HG02610 (cell line): ENCODE measurements around the gene ABI3.

Source experiments
- ATAC-seq: cut with Tn5 transposase; IDR thresholded peaks from one replicate; pipeline ENCODE4 v1.9.1; 2021; ENCODE audit warnings: mild to moderate bottlenecking, moderate library complexity; ENCODE audit not compliant: unreplicated experiment

ABI3 gene

GRCh38 chr17:49225554-49226236 lies 15.2 kb downstream of the ABI3 start:
- ATAC-seq, result no peak

- ATAC-seq, result no peak
Observed at GRCh38 chr17:49226771-49227435, 16.4 kb downstream of the ABI3 start.

GRCh38 chr17:49227436-49228261 lies 17.1 kb downstream of the ABI3 start:
- ATAC-seq, result peak; percentile 29

GRCh38 chr17:49229076-49229804 lies 18.7 kb downstream of the ABI3 start:
- no peak for ATAC-seq

- no peak for ATAC-seq
Observed at GRCh38 chr17:49229805-49230600, 19.5 kb downstream of the ABI3 start.

DNA sequence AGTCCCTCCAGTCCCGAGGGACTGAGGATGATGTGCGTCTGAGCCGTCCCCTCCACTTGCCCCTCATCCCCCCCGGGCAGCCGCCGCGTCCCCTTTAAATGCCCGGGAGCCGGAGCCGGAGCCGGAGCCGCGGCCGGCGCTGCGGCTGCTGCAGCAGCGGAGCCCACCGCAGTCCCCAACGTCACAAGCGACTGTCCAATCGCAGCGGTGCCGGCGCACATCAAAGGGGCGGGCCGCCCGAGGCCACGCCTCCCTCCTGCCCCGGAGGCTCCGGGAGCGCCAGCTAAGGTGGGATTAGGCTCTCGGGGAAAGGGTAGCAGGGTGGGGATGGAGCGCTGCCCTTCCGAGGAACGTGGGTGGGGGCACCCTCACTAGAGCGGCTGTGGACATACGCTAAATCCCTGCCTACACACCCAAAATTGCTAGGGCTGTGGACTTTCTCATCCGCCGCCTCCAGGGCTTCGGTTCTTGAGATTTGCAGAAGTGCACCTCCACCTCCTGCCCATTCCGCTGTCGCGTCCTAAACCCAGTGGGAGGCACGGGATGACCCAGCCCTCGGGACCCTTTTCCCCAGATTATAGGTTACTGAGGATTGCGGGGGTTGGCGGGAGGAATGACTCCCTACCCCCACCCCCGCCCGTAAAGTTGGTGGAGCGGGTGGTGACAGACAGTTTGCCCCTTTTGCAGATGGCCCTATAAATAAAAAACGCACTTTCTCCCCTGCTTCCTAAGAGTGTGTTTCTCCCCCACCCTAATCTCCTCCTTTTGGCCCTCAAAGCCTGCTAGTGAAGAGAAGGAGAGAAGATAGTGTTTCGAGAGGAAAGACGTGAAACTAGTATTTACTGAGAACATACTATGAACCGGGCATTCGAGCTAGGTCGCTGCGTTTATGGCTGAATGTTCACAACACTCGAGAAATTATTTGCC lies 20.4 kb downstream of the ABI3 start, which contains the start of gene PHOSPHO1:
PHOSPHO1 (minus strand) TSS at position 152 of the 927 bp plus-strand sequence. CDS start 4,096 bp downstream, outside the sequence.
- ATAC-seq, result peak; percentile 80

DNA sequence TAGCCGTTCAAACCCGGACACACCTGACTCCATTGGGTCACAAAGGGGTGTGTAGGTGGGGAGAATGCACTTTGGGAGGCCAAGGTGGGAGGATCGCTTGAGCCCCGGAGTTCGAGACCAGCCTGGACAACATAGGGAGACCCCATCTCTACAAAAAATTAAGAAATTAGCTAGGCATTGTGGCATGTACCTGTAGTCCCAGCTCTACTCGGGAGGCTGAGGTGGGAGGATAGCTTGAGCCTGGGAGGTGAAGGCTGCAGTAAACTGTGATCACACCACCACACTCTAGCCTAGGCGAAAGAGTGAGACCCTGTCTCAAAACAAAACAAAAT lies 21.0 kb downstream of the ABI3 start:
- ATAC-seq, result no peak

DNA sequence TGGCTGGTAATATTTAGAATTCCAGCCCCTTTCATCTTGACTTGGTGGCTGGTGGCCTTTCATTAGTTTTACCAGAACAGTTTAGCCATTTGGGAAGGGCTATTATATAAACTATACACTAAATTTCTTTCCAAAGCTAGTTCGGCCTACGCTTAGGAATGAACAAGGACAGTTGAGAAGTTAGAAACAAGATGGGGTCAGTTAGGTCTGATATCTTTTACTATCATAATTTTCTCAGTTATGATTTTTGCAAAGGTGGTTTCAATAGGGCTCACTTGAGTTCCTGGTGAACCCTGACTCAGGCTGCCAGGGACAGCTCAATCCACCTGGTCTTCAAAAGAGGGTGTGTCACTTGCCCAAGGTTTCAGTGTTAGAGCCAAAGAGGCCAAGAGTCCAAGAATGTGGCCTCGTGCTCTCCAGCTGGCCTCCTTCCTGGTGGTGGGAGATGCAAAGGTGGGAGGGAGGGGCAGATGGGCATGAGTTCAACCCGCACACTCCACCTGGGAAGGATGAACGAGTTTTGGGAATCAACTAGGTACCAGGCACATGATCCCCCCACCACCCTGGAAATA lies 24.1 kb downstream of the ABI3 start:
- ATAC-seq, result no peak

DNA sequence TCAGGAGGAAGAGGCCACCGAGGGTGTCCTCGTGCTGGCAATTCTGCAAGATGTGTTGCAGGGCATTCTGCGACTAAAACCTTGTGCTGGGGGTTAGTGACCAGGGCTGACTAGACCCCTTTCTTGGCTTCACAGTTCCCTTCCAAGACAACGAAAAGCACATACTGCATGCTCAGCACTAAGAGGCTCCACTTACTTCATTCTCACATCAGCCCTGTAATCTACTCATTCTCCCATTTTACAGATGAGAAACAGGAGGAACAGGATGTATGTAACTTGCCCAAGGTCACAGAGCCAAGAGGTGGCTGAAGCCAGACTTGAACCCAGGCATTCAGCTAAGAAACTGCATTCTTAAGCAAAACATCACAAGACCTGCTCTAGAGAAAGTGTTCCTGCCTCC lies 25.4 kb downstream of the ABI3 start:
- no peak for ATAC-seq

- no peak for ATAC-seq
Observed at GRCh38 chr17:49239963-49240362, 29.5 kb downstream of the ABI3 start.

DNA sequence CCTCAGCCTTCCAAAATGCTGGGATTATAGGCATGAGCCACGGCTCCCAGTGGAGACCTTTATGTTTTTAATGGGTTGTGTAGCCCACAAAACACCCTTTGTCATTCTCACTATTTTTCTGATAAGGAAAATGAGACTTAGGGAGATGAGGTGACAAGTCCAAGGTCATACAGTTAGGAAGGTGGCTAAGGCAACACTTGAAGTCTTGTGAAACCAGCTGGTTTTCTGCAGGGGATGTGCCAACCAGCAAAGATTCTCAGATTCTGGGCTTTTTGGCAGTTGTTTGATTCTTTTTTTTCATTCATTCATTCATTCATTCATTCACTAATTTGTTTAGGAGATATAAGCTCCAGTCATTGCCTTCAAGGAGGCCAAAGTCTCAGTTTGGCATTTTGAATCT lies 30.1 kb downstream of the ABI3 start:
- no peak for ATAC-seq

DNA sequence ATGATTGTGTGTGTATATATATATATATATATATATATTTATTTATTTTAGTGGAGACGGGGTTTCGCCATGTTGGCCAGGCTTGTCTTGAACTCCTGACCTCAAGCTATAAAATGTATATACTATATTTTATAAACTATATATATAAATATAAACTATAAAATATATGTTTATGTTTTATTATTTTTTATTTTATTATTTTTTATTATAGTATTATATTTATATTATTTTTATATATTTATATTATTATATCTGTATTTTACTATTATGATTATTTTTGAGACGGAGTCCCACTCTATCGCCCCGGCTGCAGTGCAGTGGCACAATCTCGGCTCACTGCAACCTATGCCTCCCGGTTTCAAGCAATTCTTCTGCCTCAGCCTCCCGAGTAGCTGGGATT lies 30.5 kb downstream of the ABI3 start:
- ATAC-seq, result no peak

DNA sequence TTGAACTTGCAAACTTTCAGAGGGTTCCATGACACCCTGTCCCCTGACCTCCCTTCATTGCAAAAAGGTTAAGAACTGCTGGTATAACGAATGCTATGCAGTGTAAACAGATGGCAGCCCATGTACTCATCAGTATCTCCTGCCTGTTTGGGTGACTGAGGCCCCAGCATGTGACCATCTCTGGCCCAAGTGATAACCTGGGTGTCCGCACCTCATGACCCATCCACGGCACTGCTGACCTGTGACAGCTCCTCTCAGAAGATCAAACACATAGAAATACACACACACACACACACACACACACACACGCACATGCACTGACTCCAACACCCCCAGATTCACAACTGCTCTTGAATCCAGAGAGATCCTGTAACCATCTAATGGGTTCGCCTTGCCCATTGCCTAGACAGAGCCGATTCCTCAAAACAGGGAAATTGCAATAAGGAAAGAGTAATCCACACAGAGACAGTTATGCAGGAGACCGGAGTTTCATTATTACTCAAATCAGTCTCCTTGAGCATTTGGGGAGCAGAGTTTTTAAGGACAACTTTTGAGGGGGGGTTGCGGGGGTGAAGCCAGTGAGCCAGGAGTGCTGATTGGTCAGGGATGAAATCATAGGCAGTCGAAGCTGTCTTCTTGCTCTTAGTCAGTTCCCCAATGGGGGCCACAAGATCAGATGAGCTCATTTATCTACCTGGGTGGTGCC lies 31.3 kb downstream of the ABI3 start:
- ATAC-seq, result no peak

GRCh38 chr17:49242813-49243212 lies 32.3 kb downstream of the ABI3 start:
- no peak for ATAC-seq

GRCh38 chr17:49244839-49245238 lies 34.3 kb downstream of the ABI3 start:
- no peak for ATAC-seq

- ATAC-seq, result no peak
Observed at GRCh38 chr17:49247944-49248343, 37.4 kb downstream of the ABI3 start.

DNA sequence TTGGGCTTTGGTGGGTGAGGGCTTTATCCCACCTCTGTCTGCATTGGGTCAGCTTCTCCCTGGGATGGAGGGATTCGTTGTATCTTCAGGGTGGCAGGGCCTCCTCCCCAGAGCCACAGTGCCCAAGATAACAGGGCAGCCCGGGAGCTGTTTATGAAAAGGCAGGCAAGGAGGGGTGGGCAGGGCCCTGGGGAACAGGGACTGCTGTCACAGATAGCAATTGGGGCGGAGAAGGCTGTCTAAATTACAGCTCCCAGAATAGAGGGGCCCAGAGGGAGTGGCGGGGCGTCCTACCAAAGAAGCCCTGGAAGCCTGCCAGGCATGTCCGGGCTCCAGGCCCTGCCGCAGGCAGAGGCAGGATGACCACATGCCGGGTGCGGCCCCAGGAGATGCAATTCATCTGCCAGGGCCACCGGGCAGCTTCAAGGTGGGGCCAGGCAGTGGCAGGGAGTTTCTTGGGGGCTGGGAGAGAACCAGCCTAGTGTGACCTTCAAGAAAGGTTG lies 38.8 kb downstream of the ABI3 start:
- no peak for ATAC-seq

DNA sequence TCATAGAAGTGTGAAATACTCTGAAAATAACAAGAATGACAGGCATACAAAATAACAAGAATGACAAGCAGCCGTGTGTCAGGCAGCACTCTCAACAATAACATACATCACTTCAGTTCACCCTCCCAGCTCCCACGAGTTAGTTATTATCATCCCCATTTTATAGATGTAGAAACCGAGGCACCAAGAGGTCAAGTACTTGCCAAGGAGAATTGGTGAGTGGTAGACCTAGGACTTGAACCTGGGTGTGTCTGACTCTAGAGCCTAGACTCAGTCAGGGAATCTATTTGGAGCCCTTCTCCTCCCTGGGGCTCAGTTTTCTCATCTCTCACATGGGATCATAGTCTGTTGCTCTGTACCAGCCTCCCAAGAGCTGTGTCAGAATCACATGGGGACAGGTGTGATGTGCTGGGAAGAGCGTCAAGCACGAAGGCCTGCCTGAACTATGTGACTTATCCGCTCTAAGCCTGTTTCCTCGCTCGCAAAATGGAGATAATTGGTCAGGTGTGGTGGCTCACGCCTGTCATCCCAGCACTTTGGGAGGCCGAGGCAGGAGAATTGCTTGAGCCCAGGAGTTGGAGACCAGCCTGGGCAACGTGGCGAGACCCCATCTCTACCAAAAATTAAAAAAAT lies 39.5 kb downstream of the ABI3 start:
- no peak for ATAC-seq
